ENCODE measurements around the gene UXS1. TPM values are rescaled to one million over a fixed set of nuclear protein-coding genes. Genes with fewer than 3 reads are reported as not detected.

UXS1 gene
- total and polyA plus RNA-seq, 9 of the 15 experiments (the other 6 are each of a cell fraction or from before 2014, with no cell fraction given) = 5.8 to 25.8 (median 15.0) TPM

DNA sequence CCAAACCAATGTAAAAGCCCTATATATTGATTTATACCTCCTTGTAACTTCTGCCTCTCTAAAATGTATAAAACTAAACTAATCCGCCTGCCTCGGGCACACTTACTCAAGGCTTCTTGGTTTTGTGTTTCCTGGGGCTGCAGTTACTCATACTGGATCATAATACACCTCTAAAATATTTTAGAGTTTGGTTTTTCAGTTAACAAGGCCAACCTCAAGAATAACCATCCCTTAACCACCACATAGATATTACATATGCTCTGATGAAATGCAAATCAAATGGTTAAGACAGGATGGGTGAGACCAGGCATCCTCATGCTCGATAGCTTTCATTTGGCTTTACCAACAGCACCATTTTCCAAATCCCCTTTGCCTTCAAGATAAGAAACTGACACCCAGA, 46.4 kb downstream of the UXS1 start:
- Histone ChIP-seq H3K36me3 (ENCODE audit: control insufficient read depth, insufficient read depth, low read length) (peaks cover 38% of the 10 kb centered on the region; the same call in 2 of the 3 replicates), H3K9me1 (ENCODE audit: control insufficient read depth, insufficient read depth, low read length) (peaks cover 4% of the 10 kb centered on the region), H3K9ac (ENCODE audit: insufficient read depth in 1 of 2, low read depth in 2 of 2, low read length in 2 of 2) (no peak overlapping the region), H4K20me1 (replicated peaks; ENCODE audit: control insufficient read depth, insufficient read depth, low read length) (no peaks in the 10 kb centered on the region), H2AFZ (ENCODE audit: low read depth, low read length) (no peak overlapping the region), H3K27me3 (ENCODE audit: control insufficient read depth in 2 of 2, insufficient read depth in 2 of 2, low read length in 2 of 2) (no peaks in the 10 kb centered on the region), H3K4me1 (replicated peaks in 1 of 2; ENCODE audit: control insufficient read depth in 2 of 2, insufficient read depth in 2 of 2, low read length in 2 of 2) (peaks cover 0 to 2% of the 10 kb centered on the region in 2 experiments; a peak in 1 of 5 replicates), H3K27ac (ENCODE audit: extremely low read depth, low read depth, low read length) (no peak overlapping the region), H3K9me3 (replicated peaks; ENCODE audit: control insufficient read depth, insufficient read depth, low read depth, low read length) (no peaks in the 10 kb centered on the region), H3K79me2 (ENCODE audit: control insufficient read depth, insufficient read depth, low read length) (no peaks in the 10 kb centered on the region; the same call in 2 of the 3 replicates), H3K4me2 (ENCODE audit: insufficient read depth, low read length) (no peak overlapping the region), H3K4me3 (no peak overlapping the region)
- no peak for ATAC-seq
- ChIA-PET CTCF (ENCODE audit: low intra/inter-chr PET ratio) (no interaction called here), POLR2A (no interaction called here)
- 88% methylated on average over 3 of the region's 3 CpGs for WGBS (ENCODE audit: insufficient coverage, low coverage, missing lambda C conversion rate)
- no peak for DNase-seq (ENCODE audit: extremely low read depth in 1 of 4, low spot score in 3 of 4)
- BruUV-seq (replicated peaks) = no TSS peak
- no peak for TF ChIP-seq ZNF589 (CRISPR knock-in tag; IDR thresholded peaks at IDR 0.05; ENCODE audit: low read depth)
- TF ChIP-seq GTF2F1 (IDR thresholded peaks at IDR 0.05; ENCODE audit: low read depth, low read length) = no peak
- no peak for TF ChIP-seq SMC3 (conservative IDR thresholded peaks at IDR 0.05; ENCODE audit: insufficient read depth, low read depth, low read length)
- no peak for TF ChIP-seq JUN (IDR thresholded peaks at IDR 0.05; ENCODE audit: borderline replicate concordance, low read depth, low read length)
- TF ChIP-seq JUN (CRISPR knock-in tag; IDR thresholded peaks at IDR 0.05; ENCODE audit: borderline replicate concordance) = no peak
- no peak for TF ChIP-seq OTX1 (CRISPR knock-in tag; IDR thresholded peaks at IDR 0.05)
- no peak for TF ChIP-seq ZNF3 (CRISPR knock-in tag; IDR thresholded peaks at IDR 0.05)
- no peak for FAIRE-seq
- intact Hi-C loops (cut with micrococcal nuclease) (no loop called here), in situ Hi-C loops (cut with MboI) (no loop called here)

DNA sequence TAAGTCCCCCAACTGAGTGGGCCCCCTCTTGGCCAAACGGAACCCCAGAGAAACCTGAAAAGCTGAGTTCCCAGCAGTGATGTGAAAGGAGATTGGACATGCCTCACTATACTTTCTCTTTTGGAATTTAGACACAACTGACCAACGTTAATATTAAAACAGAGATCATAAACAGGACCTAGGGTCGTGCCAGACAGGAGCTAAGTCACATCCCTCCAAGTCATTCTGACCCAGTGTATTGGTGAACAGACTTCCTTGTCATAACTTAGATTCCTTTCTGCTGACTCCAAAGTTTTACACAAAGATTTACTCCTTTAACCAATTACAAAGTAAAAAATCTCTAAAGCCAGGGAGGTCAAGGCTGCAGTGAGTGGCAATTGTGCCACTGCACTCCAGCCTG, 46.9 kb downstream of the UXS1 start:
- H3K9ac ChIP-seq (ENCODE audit: insufficient read depth in 1 of 2, low read depth in 2 of 2, low read length in 2 of 2) = no peak overlapping the region
- 57% methylated on average over 3 of the region's 3 CpGs for WGBS (ENCODE audit: insufficient coverage, low coverage, missing lambda C conversion rate)
- peaks cover 4% of the 10 kb centered on the region for H3K9me1 ChIP-seq (ENCODE audit: control insufficient read depth, insufficient read depth, low read length)
- TF ChIP-seq C11orf30 (IDR thresholded peaks at IDR 0.05; ENCODE audit: low read depth) = peak; percentile 4; the same call in 1 of the 2 replicates
- TF ChIP-seq, protein P1, sequence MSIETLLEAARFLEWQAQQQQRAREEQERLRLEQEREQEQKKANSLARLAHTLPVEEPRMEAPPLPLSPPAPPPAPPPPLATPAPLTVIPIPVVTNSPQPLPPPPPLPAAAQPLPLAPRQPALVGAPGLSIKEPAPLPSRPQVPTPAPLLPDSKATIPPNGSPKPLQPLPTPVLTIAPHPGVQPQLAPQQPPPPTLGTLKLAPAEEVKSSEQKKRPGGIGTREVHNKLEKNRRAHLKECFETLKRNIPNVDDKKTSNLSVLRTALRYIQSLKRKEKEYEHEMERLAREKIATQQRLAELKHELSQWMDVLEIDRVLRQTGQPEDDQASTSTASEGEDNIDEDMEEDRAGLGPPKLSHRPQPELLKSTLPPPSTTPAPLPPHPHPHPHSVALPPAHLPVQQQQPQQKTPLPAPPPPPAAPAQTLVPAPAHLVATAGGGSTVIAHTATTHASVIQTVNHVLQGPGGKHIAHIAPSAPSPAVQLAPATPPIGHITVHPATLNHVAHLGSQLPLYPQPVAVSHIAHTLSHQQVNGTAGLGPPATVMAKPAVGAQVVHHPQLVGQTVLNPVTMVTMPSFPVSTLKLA (conservative IDR thresholded peaks at IDR 0.05) = no peak
- BruUV-seq (replicated peaks) = no TSS peak
- intact Hi-C loops (cut with micrococcal nuclease) (no loop called here), in situ Hi-C loops (cut with MboI) (no loop called here)
- FAIRE-seq (no peak), ATAC-seq (no peak), DNase-seq (ENCODE audit: extremely low read depth in 1 of 4, low spot score in 3 of 4) (no peak)
- no peaks in the 10 kb centered on the region for H3K4me1 ChIP-seq (replicated peaks in 1 of 2; ENCODE audit: control insufficient read depth in 2 of 2, insufficient read depth in 2 of 2, low read length in 2 of 2)
- H2AFZ ChIP-seq (ENCODE audit: low read depth, low read length) = no peak overlapping the region
- H3K79me2 ChIP-seq (ENCODE audit: control insufficient read depth, insufficient read depth, low read length) = no peaks in the 10 kb centered on the region; the same call in 2 of the 3 replicates
- no peak overlapping the region for H3K4me3 ChIP-seq
- no peak overlapping the region for H3K4me2 ChIP-seq (ENCODE audit: insufficient read depth, low read length)
- H4K20me1 ChIP-seq (replicated peaks; ENCODE audit: control insufficient read depth, insufficient read depth, low read length) = no peaks in the 10 kb centered on the region
- no peak overlapping the region for H3K27ac ChIP-seq (ENCODE audit: extremely low read depth, low read depth, low read length)
- ChIA-PET POLR2A (no interaction called here), CTCF (ENCODE audit: low intra/inter-chr PET ratio) (no interaction called here)
- peaks cover 42% of the 10 kb centered on the region; the same call in 2 of the 3 replicates for H3K36me3 ChIP-seq (ENCODE audit: control insufficient read depth, insufficient read depth, low read length)
- no peaks in the 10 kb centered on the region for H3K9me3 ChIP-seq (replicated peaks; ENCODE audit: control insufficient read depth, insufficient read depth, low read depth, low read length)
- H3K27me3 ChIP-seq (ENCODE audit: control insufficient read depth in 2 of 2, insufficient read depth in 2 of 2, low read length in 2 of 2) = no peaks in the 10 kb centered on the region

Measured in K562 (cell line).